Left kidney (tissue), 1 donor: ENCODE results near the gene MMP21. TPM values are rescaled to one million over a fixed set of nuclear protein-coding genes. Genes with fewer than 3 reads are reported as not detected.

Source experiments
- polyA plus RNA-seq: library from polyadenylated mRNA; unstranded; fragments of 120-200 nt; gene quantifications from one replicate; pipeline ENCODE4 v1.2.1, GENCODE V29; 2013; ENCODE audit not compliant: insufficient read length

The MMP21 gene
- polyA plus RNA-seq, 1 donor, result 0.30 TPM

Other genes with a start within 250 kb of the MMP21 start
- not detected for gene TEX36, start 92.7 kb downstream of the MMP21 start, polyA plus RNA-seq
- gene EDRF1, start 56.1 kb downstream of the MMP21 start, polyA plus RNA-seq, result 58.4 TPM
- gene UROS, start 47.4 kb upstream of the MMP21 start, polyA plus RNA-seq, result 70.2 TPM
- gene BCCIP, start 47.7 kb upstream of the MMP21 start, polyA plus RNA-seq, result 96.8 TPM
- 28.3 TPM for gene DHX32, start 105.5 kb upstream of the MMP21 start, polyA plus RNA-seq
- gene FANK1, start 120.7 kb upstream of the MMP21 start, polyA plus RNA-seq, result 13.1 TPM